HepG2 (cell line): Measurements from ENCODE around the gene ZBTB17. TPM values are rescaled to one million over a fixed set of nuclear protein-coding genes. Genes with fewer than 3 reads are reported as not detected.

Experiments used
- ATAC-seq: fragments of 200-7000 bp; cut with Tn5 transposase; 3 replicates; pipeline ENCODE4 v1.9.1; 2020; ENCODE audit warnings: mild to moderate bottlenecking, moderate library complexity
- BruUV-seq: library from RNA; stranded (reverse); fragments of 400-500 nt; replicated peaks from 2 replicates; lab custom pipeline; 2021; lab: Mats Ljungman, UMichigan
- CTCF ChIA-PET: fragments of 300-600 bp; formaldehyde crosslinking; extraction: SDS; loops from one replicate; lab custom pipeline; 2021; ENCODE audit warnings: low total read pairs, inconsistent platforms, low intra/inter-chr PET ratio; lab: Yijun Ruan, JAX
- POLR2A ChIA-PET: fragments of 350-600 bp; sonication (Branson Sonifier 250); formaldehyde crosslinking; loops from one replicate; lab custom pipeline; 2020; ENCODE audit warnings: antibody characterized with exemption, inconsistent platforms; lab: Yijun Ruan, JAX
- DNase-seq: peaks from one replicate; pipeline ENCODE4 v3.0.0-alpha.2; 2015; ENCODE audit warnings: low spot score
- FAIRE-seq: peaks from 3 replicates; lab custom pipeline; 2011; peaks lifted over from hg19 to GRCh38; lab: Jason Lieb, UNC
- H2AFZ ChIP-seq: one replicate; pipeline ENCODE4 v1.6.1; 2011; ENCODE audit warnings: low read length, inconsistent platforms
- H3K27ac ChIP-seq: fragments of 300-600 bp; 3 replicates; pipeline ENCODE4 v1.8.0; 2011; ENCODE audit warnings: mixed run types, mild to moderate bottlenecking, mixed read lengths, low read length, inconsistent platforms; ENCODE audit not compliant: insufficient read depth; ENCODE audit errors: extremely low read length
- H3K27me3 ChIP-seq, 2 experiments: fragments of 200-600 bp in 1 of 2; 2 replicates in 1 of 2; 3 replicates in 1 of 2; pipeline versions ENCODE4 v1.6.0 to v1.8.0; 2011; ENCODE audit warnings: low read length in 2 of 2, mild to moderate bottlenecking in 2 of 2, moderate library complexity in 2 of 2, inconsistent platforms in 1 of 2; ENCODE audit not compliant: insufficient read depth in 2 of 2, control insufficient read depth in 1 of 2
- H3K36me3 ChIP-seq, 2 experiments: fragments of 200-600 bp in 1 of 2; replicated peaks in 1 of 2; 2 replicates in 1 of 2; 3 replicates in 1 of 2; pipeline versions ENCODE4 v1.5.1 to v1.8.0; 2011; ENCODE audit warnings: low read length in 2 of 2, inconsistent platforms in 1 of 2; ENCODE audit not compliant: insufficient read depth in 2 of 2, control insufficient read depth in 1 of 2
- H3K4me1 ChIP-seq: 2 replicates; pipeline ENCODE4 v1.5.1; 2012; ENCODE audit warnings: low read length, inconsistent platforms; ENCODE audit not compliant: insufficient read depth
- H3K4me2 ChIP-seq: 2 replicates; pipeline ENCODE4 v1.6.0; 2011; ENCODE audit warnings: low read depth, low read length, inconsistent platforms
- H3K4me3 ChIP-seq, 3 experiments: fragments of 200-600 bp in 1 of 3; sonication (generic), shearing (Covaris generic) in 1 of 3; replicated peaks in 1 of 3; 2 replicates each; pipeline ENCODE4 v1.5.1; 2011 to 2016; ENCODE audit warnings: low read length in 3 of 3, inconsistent platforms in 2 of 3, low read depth in 2 of 3, mild to moderate bottlenecking in 2 of 3, control low read depth in 1 of 3, mixed read lengths in 1 of 3; ENCODE audit not compliant: insufficient read depth in 1 of 3
- H3K79me2 ChIP-seq: one replicate; pipeline ENCODE4 v1.6.1; 2011; ENCODE audit warnings: low read length, inconsistent platforms; ENCODE audit not compliant: insufficient read depth
- H3K9ac ChIP-seq: 2 replicates; pipeline ENCODE4 v1.6.0; 2011; ENCODE audit warnings: mild to moderate bottlenecking, low read depth, low read length, inconsistent platforms; ENCODE audit not compliant: insufficient read depth
- H3K9me3 ChIP-seq: 2 replicates; pipeline ENCODE4 v1.5.1; 2012; ENCODE audit warnings: mild to moderate bottlenecking, low read length
- H4K20me1 ChIP-seq: 2 replicates; pipeline ENCODE4 v1.6.0; 2011; ENCODE audit warnings: inconsistent platforms, mild to moderate bottlenecking, low read length, moderate library complexity; ENCODE audit not compliant: insufficient read depth
- JARID2 ChIP-seq: sonication (generic); formaldehyde crosslinking; IDR thresholded peaks from 2 replicates; pipeline ENCODE4 v1.8.1; 2023; ENCODE audit warnings: missing genetic modification reagents, inconsistent platforms; ENCODE audit not compliant: insufficient replicate concordance
- RXRB ChIP-seq: IDR thresholded peaks from 2 replicates; pipeline ENCODE4 v1.6.1; 2016; ENCODE audit warnings: borderline replicate concordance, missing genetic modification reagents, missing compliant biosample characterization
- TEAD3 ChIP-seq: optimal IDR thresholded peaks from 2 replicates; pipeline ENCODE3; 2016; ENCODE audit warnings: borderline replicate concordance
- ZNF672 ChIP-seq: sonication (generic); formaldehyde crosslinking; IDR thresholded peaks from 2 replicates; pipeline ENCODE4 v1.8.1; 2022; ENCODE audit warnings: missing genetic modification reagents
- ZNF746 ChIP-seq: sonication (generic); formaldehyde crosslinking; IDR thresholded peaks from 2 replicates; pipeline ENCODE4 v1.8.0; 2022; ENCODE audit warnings: mild to moderate bottlenecking, missing genetic modification reagents
- ZNF747 ChIP-seq: sonication (generic); formaldehyde crosslinking; IDR thresholded peaks from 2 replicates; pipeline ENCODE4 v1.8.1; 2023; ENCODE audit warnings: missing genetic modification reagents, mild to moderate bottlenecking, borderline replicate concordance
- WGBS: methylation state at CpG from one replicate; pipeline ENCODE4 v1.1.6; 2017; ENCODE audit warnings: low lambda C conversion rate; 5-methylcytosine and 5-hydroxymethylcytosine counted together
- in situ Hi-C: cut with HindIII; loops from 2 replicates; pipeline ENCODE4 v1.10.0; 2017; ENCODE audit warnings: low pct_unique_long_range_greater_than_20kb; ENCODE audit not compliant: extremely low pct_ligation_motif_present
- intact Hi-C: fragments of 100-400 bp; cut with micrococcal nuclease; formaldehyde crosslinking; loops from one replicate; pipeline ENCODE4 v1.10.0; 2022; ENCODE audit not compliant: unreplicated experiment
- polyA plus RNA-seq, 8 experiments: library from polyadenylated mRNA; depleted of rRNA in 3 of 8; stranded (reverse) in 7 of 8; unstranded in 1 of 8; fragments of >200 nt; fragmentation: Illumina TruSeq in 4 of 8; extraction: Trizol in 4 of 8; gene quantifications; 2 replicates each; pipeline versions ENCODE4 v1.2.1 to v1.2.3, GENCODE V29; 2011 to 2016; ENCODE audit warnings: low read depth in 4 of 8, missing spikeins in 1 of 8, mixed read lengths in 1 of 8; ENCODE audit not compliant: insufficient read depth in 1 of 8
- total RNA-seq, 5 experiments: library from RNA; depleted of rRNA; stranded (reverse); fragments of >200 nt; fragmentation: Illumina TruSeq; extraction: Trizol; gene quantifications; 2 replicates each; pipeline ENCODE4 v1.2.3, GENCODE V29; 2016; ENCODE audit warnings: low read depth in 1 of 5
- TF ChIP-seq, protein P1 (sequence below): sonication (generic); formaldehyde crosslinking; IDR thresholded peaks from 2 replicates; pipeline ENCODE4 v1.8.0; 2022; ENCODE audit warnings: mild to moderate bottlenecking, missing genetic modification reagents; ENCODE audit not compliant: insufficient replicate concordance
- TF ChIP-seq, protein P2 (sequence below): sonication (generic); formaldehyde crosslinking; IDR thresholded peaks from one replicate; pipeline ENCODE4 v1.5.1; 2020; ENCODE audit warnings: mild to moderate bottlenecking, missing genetic modification reagents; ENCODE audit errors: not compliant biosample characterization
- TF ChIP-seq, protein P3 (sequence below): sonication (generic); formaldehyde crosslinking; IDR thresholded peaks from 2 replicates; pipeline ENCODE4 v1.4.0; 2020; ENCODE audit warnings: missing genetic modification reagents, borderline replicate concordance

The ZBTB17 gene
- total and polyA plus RNA-seq, 2 of the 13 experiments (the other 11 are each of a cell fraction or from before 2014, with no cell fraction given) = 16.7 to 17.0 TPM

DNA sequence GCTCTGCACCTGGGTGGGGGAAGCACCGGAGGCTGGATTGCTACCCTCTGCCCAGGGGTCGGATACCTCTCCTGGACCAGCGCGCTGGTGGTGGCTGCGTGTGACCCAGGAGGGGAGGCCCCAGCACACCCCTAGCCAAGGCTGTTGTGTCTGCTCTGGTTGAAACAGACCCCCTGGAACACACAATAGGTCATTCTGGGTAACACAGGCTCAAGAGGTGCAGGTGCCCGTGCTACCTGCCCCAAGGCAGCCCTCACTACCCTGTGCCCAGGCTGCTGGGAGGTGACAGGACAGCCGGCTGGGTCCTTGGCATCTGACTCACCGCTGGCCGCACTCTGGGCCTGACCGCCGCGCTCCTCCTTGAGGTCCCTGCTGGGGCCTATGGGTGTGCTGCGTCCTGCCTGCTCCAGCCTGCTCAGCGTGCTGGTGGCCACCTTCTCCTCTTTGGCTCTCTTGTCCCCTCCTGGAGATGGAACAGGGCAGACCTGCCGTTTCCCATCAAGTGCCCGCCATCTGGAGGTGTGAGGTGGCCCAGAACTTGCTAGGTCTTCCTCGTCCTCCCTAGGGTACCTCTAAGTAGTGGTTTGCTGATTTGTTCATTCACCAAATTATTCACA lies 30.0 kb downstream of the ZBTB17 start (continued):
- TF ChIP-seq JARID2 (CRISPR knock-in tag) (no peak), ZNF747 (CRISPR knock-in tag) (no peak), ZNF746 (CRISPR knock-in tag) (no peak)
- TF ChIP-seq, protein P1, sequence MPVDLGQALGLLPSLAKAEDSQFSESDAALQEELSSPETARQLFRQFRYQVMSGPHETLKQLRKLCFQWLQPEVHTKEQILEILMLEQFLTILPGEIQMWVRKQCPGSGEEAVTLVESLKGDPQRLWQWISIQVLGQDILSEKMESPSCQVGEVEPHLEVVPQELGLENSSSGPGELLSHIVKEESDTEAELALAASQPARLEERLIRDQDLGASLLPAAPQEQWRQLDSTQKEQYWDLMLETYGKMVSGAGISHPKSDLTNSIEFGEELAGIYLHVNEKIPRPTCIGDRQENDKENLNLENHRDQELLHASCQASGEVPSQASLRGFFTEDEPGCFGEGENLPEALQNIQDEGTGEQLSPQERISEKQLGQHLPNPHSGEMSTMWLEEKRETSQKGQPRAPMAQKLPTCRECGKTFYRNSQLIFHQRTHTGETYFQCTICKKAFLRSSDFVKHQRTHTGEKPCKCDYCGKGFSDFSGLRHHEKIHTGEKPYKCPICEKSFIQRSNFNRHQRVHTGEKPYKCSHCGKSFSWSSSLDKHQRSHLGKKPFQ (CRISPR knock-in tag) = no peak

DNA sequence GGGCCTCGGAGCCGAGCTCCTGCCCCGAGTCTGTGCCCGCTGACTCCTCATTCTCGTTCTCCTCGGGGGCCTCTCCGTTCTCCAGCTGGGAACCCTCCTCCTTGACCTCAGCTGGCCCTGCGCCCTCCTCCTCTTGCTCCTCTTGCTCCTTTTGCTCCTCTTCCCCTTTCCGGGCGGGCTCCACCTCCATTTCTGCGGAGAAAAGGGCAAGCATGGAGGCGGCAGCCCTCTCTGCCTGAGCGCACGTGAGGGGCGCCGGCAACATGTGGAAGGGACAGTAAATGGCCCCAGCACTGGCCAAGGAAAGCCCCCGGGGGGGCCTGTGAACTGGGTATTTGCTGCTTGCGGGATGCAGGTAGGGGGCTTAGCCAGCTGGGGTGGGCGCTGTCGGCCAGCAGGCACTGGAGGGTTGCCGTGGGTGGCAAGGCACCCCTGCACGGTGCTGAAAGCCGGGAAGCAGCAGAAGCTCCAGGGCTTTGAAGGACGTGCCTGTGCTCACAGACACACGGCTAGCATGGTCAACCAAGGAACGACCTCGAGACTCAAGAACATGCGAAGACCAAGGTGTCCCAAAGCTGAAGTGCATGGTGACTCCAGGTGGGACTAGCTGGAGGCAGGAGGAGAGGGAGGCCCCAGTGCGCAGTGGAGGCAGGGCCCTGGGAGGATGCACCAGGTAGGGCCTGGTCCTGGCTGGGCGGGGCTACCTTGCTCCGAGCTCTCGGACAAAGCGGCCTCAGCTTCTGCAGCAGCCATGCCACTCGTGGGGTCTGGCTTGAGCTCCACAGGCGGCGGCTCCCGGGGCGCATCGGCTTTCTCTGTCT lies 30.7 kb downstream of the ZBTB17 start:
- in situ Hi-C loops = no loop called here
- Histone ChIP-seq H3K4me1 (peaks cover 11% of the 10 kb centered on the region; the same call in 1 of the 2 replicates), H3K4me2 (no peak overlapping the region), H2AFZ (no peak overlapping the region), H3K79me2 (no peaks in the 10 kb centered on the region), H3K4me3 (no peak overlapping the region), H4K20me1 (no peaks in the 10 kb centered on the region), H3K36me3 (peaks cover 28 to 73% of the 10 kb centered on the region in 2 experiments; a peak in 4 of 5 replicates), H3K9me3 (no peaks in the 10 kb centered on the region), H3K27ac (no peak overlapping the region), H3K27me3 (no peaks in the 10 kb centered on the region), H3K9ac (no peak overlapping the region)
- intact Hi-C loops = no loop called here
- WGBS = 96% methylated on average over 29 of the region's 39 CpGs
- no TSS peak for BruUV-seq
- DNase-seq (no peak), ATAC-seq (no peak), FAIRE-seq (no peak)
- ChIA-PET POLR2A (no interaction called here), CTCF (no interaction called here)
- TF ChIP-seq, protein P2, sequence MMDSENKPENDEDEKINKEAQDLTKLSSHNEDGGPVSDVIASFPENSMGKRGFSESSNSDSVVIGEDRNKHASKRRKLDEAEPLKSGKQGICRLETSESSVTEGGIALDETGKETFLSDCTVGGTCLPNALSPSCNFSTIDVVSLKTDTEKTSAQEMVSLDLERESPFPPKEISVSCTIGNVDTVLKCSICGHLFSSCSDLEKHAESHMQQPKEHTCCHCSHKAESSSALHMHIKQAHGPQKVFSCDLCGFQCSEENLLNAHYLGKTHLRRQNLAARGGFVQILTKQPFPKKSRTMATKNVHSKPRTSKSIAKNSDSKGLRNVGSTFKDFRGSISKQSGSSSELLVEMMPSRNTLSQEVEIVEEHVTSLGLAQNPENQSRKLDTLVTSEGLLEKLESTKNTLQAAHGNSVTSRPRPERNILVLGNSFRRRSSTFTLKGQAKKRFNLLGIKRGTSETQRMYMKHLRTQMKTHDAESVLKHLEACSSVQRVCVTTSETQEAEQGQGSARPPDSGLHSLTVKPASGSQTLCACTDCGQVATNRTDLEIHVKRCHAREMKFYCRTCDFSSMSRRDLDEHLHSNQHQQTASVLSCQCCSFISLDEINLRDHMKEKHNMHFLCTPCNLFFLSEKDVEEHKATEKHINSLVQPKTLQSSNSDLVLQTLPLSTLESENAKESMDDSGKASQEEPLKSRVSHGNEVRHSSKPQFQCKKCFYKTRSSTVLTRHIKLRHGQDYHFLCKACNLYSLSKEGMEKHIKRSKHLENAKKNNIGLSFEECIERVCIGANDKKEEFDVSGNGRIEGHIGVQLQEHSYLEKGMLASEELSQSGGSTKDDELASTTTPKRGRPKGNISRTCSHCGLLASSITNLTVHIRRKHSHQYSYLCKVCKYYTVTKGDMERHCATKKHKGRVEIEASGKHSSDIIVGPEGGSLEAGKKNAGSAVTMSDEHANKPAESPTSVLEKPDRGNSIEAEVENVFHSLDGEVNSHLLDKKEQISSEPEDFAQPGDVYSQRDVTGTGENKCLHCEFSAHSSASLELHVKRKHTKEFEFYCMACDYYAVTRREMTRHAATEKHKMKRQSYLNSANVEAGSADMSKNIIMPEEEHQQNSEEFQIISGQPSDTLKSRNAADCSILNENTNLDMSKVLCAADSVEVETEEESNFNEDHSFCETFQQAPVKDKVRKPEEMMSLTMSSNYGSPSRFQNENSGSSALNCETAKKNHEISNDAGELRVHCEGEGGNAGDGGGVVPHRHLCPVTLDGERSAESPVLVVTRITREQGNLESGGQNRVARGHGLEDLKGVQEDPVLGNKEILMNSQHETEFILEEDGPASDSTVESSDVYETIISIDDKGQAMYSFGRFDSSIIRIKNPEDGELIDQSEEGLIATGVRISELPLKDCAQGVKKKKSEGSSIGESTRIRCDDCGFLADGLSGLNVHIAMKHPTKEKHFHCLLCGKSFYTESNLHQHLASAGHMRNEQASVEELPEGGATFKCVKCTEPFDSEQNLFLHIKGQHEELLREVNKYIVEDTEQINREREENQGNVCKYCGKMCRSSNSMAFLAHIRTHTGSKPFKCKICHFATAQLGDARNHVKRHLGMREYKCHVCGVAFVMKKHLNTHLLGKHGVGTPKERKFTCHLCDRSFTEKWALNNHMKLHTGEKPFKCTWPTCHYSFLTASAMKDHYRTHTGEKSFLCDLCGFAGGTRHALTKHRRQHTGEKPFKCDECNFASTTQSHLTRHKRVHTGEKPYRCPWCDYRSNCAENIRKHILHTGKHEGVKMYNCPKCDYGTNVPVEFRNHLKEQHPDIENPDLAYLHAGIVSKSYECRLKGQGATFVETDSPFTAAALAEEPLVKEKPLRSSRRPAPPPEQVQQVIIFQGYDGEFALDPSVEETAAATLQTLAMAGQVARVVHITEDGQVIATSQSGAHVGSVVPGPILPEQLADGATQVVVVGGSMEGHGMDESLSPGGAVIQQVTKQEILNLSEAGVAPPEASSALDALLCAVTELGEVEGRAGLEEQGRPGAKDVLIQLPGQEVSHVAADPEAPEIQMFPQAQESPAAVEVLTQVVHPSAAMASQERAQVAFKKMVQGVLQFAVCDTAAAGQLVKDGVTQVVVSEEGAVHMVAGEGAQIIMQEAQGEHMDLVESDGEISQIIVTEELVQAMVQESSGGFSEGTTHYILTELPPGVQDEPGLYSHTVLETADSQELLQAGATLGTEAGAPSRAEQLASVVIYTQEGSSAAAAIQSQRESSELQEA (CRISPR knock-in tag) = no peak
- TF ChIP-seq, protein P3, sequence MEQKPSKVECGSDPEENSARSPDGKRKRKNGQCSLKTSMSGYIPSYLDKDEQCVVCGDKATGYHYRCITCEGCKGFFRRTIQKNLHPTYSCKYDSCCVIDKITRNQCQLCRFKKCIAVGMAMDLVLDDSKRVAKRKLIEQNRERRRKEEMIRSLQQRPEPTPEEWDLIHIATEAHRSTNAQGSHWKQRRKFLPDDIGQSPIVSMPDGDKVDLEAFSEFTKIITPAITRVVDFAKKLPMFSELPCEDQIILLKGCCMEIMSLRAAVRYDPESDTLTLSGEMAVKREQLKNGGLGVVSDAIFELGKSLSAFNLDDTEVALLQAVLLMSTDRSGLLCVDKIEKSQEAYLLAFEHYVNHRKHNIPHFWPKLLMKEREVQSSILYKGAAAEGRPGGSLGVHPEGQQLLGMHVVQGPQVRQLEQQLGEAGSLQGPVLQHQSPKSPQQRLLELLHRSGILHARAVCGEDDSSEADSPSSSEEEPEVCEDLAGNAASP (CRISPR knock-in tag) = no peak
- TF ChIP-seq RXRB (CRISPR knock-in tag) (no peak), TEAD3 (CRISPR knock-in tag) (no peak), ZNF672 (CRISPR knock-in tag) (no peak)
